ENCODE measurements around the gene NEURL2.

The NEURL2 gene

DNA sequence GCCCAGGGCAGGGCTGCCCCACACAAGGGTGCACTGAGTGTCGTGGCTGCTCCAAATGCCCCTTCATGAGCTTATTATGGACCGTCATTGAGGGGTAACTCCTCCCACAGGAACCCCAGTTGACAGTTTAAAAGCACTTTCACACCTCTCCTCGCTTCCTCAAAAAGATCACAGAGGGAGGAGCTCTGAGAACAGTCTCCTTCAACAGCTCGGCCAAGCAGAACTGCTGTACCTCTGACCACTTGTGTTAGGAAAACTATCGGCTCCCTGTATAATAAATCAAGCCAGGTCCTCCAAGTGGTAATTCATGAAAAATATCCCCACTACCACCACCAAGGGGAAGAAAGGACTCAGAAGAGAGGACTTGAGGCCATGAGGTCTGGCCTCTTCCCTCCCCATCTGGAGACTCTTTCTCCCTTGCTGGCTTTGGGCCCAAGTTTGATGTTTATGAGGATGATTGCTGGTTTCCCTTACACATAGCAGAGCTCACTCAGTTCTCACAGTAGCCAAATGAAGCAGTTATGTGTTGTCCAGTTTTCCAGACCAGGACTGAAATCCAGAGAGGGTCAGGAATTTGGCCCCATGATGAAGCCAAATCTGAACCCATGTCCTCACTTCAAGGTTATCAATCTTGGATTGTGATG, 48.7 kb downstream of the NEURL2 start:
- no peaks in the 10 kb centered on the region for H3K27me3 ChIP-seq (ENCODE audit: insufficient read depth, low read length)
- no peak overlapping the region for H3K4me3 ChIP-seq (ENCODE audit: low read length)
- no peaks in the 10 kb centered on the region for H3K4me1 ChIP-seq (ENCODE audit: insufficient read depth, low read length)
- peaks cover 63% of the 10 kb centered on the region for H3K36me3 ChIP-seq (ENCODE audit: insufficient read depth, low read depth, low read length)
- no peak overlapping the region for H3K9ac ChIP-seq (ENCODE audit: low read depth, low read length)
- H3K27ac ChIP-seq (ENCODE audit: low read length): no peak overlapping the region
- H3K9me3 ChIP-seq (ENCODE audit: insufficient read depth, low read depth, low read length): no peaks in the 10 kb centered on the region

DNA sequence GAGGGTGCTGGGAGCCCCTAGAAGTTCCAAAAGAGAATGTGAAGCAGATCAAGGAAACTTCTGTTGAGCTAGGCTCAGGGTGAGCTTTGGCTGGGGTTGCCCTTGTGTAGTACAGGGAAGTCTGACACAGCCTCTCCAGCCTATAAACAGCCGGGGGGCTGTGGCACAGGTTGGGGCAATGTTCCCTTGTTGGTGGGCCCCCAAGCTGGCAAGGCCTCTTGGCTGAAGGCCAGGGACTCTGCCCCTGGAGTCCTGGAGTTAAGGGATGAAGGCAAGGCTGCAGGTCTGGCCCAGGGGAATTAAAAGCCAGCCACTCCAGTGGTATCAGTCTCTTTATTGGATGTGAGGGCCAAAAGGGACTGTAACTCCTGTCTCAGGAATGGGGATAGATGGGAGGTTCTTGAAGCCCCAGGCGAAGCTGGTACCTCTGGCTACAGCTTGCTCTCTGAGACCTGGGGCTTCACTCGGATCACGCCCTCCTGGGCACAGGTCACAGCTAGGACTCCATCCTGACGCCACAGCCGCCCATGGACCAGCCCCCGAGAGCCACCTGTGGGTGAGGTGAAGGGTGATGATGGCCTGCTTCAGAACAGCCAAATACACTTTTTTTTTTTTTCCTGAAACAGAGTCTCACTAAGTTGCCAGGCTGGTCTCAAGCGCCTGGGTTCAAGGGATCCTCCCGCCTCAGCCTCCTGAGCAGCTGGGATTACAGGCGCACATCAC, 49.4 kb downstream of the NEURL2 start:
- peaks cover 69% of the 10 kb centered on the region for H3K36me3 ChIP-seq (ENCODE audit: insufficient read depth, low read depth, low read length)

DNA sequence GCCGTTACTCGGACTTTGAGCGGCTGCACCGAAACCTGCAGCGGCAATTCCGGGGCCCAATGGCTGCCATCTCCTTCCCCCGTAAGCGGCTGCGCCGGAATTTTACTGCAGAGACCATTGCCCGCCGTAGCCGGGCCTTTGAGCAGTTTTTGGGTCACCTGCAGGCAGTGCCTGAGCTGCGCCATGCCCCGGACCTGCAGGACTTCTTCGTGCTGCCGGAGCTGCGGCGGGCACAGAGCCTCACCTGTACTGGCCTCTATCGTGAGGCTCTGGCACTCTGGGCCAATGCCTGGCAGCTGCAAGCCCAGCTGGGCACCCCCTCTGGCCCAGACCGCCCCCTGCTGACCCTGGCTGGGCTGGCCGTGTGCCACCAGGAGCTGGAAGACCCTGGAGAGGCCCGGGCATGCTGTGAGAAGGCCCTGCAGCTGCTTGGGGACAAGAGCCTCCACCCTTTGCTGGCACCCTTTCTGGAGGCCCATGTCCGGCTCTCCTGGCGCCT, 50.3 kb downstream of the NEURL2 start:
- Histone ChIP-seq H3K36me3 (ENCODE audit: insufficient read depth, low read depth, low read length) (peaks cover 63% of the 10 kb centered on the region), H3K9ac (ENCODE audit: low read depth, low read length) (no peak overlapping the region), H3K27ac (ENCODE audit: low read length) (no peak overlapping the region), H3K9me3 (ENCODE audit: insufficient read depth, low read depth, low read length) (no peaks in the 10 kb centered on the region), H3K4me3 (ENCODE audit: low read length) (no peak overlapping the region), H3K4me1 (ENCODE audit: insufficient read depth, low read length) (no peaks in the 10 kb centered on the region; the same call in 1 of the 2 replicates), H3K27me3 (ENCODE audit: insufficient read depth, low read length) (no peaks in the 10 kb centered on the region)

More for the DNA sequence above, 49.4 kb downstream of the NEURL2 start:
- no peak overlapping the region for H3K27ac ChIP-seq (ENCODE audit: low read length)
- no peaks in the 10 kb centered on the region for H3K9me3 ChIP-seq (ENCODE audit: insufficient read depth, low read depth, low read length)
- no peak overlapping the region for H3K9ac ChIP-seq (ENCODE audit: low read depth, low read length)
- no peaks in the 10 kb centered on the region for H3K27me3 ChIP-seq (ENCODE audit: insufficient read depth, low read length)
- no peaks in the 10 kb centered on the region for H3K4me1 ChIP-seq (ENCODE audit: insufficient read depth, low read length)
- H3K4me3 ChIP-seq (ENCODE audit: low read length): no peak overlapping the region
